Right lobe of liver (tissue), 6 donors: Measurements from ENCODE around the gene SLC37A1. TPM values are rescaled to one million over a fixed set of nuclear protein-coding genes. Genes with fewer than 3 reads are reported as not detected.

Source experiments
- ATAC-seq, 4 donors: fragments of 200-7000 bp; cut with Tn5 transposase; one replicate each; pipeline ENCODE4 v1.9.1; 2020; ENCODE audit warnings: mild to moderate bottlenecking in 4 of 4, moderate library complexity in 4 of 4
- DNase-seq, 3 donors: peaks; one replicate each; pipeline ENCODE4 v3.0.0-alpha.2; 2020
- H3K27ac ChIP-seq, 3 donors: fragments of 200-600 bp; one replicate each; pipeline ENCODE4 v1.8.0; 2022
- H3K27me3 ChIP-seq, 2 donors: fragments of 200-600 bp; one replicate each; pipeline ENCODE4 v1.8.0; 2022
- H3K36me3 ChIP-seq, 4 donors: fragments of 200-600 bp; sonication (generic) in 1 of 4; one replicate each; pipeline versions ENCODE4 v1.5.1 to v1.8.0; 2017 to 2022; ENCODE audit warnings: control low read depth in 1 of 4
- H3K4me1 ChIP-seq, 4 donors: fragments of 200-600 bp; sonication (generic) in 1 of 4; one replicate each; pipeline versions ENCODE4 v1.5.1 to v1.8.0; 2017 to 2022; ENCODE audit warnings: control low read depth in 1 of 4
- H3K4me3 ChIP-seq, 3 donors: fragments of 200-600 bp; one replicate each; pipeline ENCODE4 v1.8.0; 2022
- H3K9me3 ChIP-seq, 4 donors: fragments of 200-600 bp; sonication (generic) in 1 of 4; one replicate each; pipeline versions ENCODE4 v1.5.1 to v1.8.0; 2017 to 2022; ENCODE audit warnings: control low read depth in 1 of 4
- CTCF ChIP-seq, 4 donors: fragments of 200-600 bp in 3 of 4; fragments of 450-650 bp in 1 of 4; IDR thresholded peaks; one replicate each; pipeline versions ENCODE4 v1.5.1 to v1.8.0; 2016 to 2022; ENCODE audit warnings: antibody characterized with exemption in 4 of 4, mild to moderate bottlenecking in 2 of 4
- POLR2A ChIP-seq: fragments of 450-650 bp; IDR thresholded peaks from one replicate; pipeline ENCODE4 v1.6.1; 2017; ENCODE audit warnings: antibody characterized with exemption, mild to moderate bottlenecking
- WGBS: methylation state at CpG from one replicate; pipeline ENCODE4 v1.1.6; 2018; ENCODE audit warnings: low coverage, low lambda C conversion rate; ENCODE audit not compliant: insufficient coverage; ENCODE audit errors: missing lambda C conversion rate; 5-methylcytosine and 5-hydroxymethylcytosine counted together
- intact Hi-C, 2 donors: fragments of 100-400 bp; cut with DNase I; formaldehyde crosslinking; loops; one replicate each; pipeline versions ENCODE4 v1.11.2 to v1.14.1; 2022
- total RNA-seq, 6 experiments: library from RNA; depleted of rRNA in 2 of 6; stranded (reverse); fragments of >200 nt in 2 of 6; fragmentation: NEBNext Ultra II Directional in 3 of 6; extraction: Animal tissue kit (Norgen Biotek cat#: 25700) in 3 of 6; gene quantifications; one replicate each; pipeline versions ENCODE4 v1.1.0 to v1.2.4, GENCODE V29; 2016 to 2023
- donor health status: DM: no; HTN: yes; CAD: no.
- donor health status: DM: no; HTN: no; CAD: no.
- donor health status: DM: no; HTN: no; CAD: no.
- donor health status: DM: no; HTN: yes; CAD: no.
- donor health status: DM: no; HTN: yes; CAD: no.

SLC37A1 gene
- total RNA-seq, 6 experiments from 2014 or later: 2.5 to 10.8 (median 6.2) TPM

- no peak overlapping the region for H3K27ac ChIP-seq
- WGBS: 28% methylated on average over 4 of the region's 20 CpGs
- no peaks in the 10 kb centered on the region for H3K9me3 ChIP-seq
- H3K27me3 ChIP-seq: no peaks in the 10 kb centered on the region
- TF ChIP-seq CTCF (IDR thresholded peaks at IDR 0.05): no peak
- TF ChIP-seq POLR2A: no peak
- H3K4me3 ChIP-seq: no peak overlapping the region
- peaks cover 0 to 10% (median 0%) of the 10 kb centered on the region in 4 donors for H3K4me1 ChIP-seq
- ATAC-seq (no peak), DNase-seq (no peak)
- intact Hi-C loops: loop anchor here (5.0 kb wide), 1 partner anchor 227 kb away; no protein-coding TSS in a partner anchor
- no peaks in the 10 kb centered on the region for H3K36me3 ChIP-seq
Measured at GRCh38 chr21:42590431-42591131, 76.9 kb downstream of the SLC37A1 start.

- 75% methylated on average over 7 of the region's 18 CpGs for WGBS
- Histone ChIP-seq H3K4me3 (no peak overlapping the region), H3K27ac (no peak overlapping the region), H3K27me3 (no peaks in the 10 kb centered on the region), H3K36me3 (no peaks in the 10 kb centered on the region), H3K4me1 (peaks cover 0 to 10% (median 0%) of the 10 kb centered on the region in 4 donors), H3K9me3 (no peaks in the 10 kb centered on the region)
- no peak for ATAC-seq
- no peak for TF ChIP-seq CTCF (IDR thresholded peaks at IDR 0.05)
- TF ChIP-seq POLR2A: no peak
- no peak for DNase-seq
- intact Hi-C loops: loop anchor here (5.0 kb wide), 1 partner anchor 226 kb away; no protein-coding TSS in a partner anchor
Measured at GRCh38 chr21:42591170-42591869, 77.7 kb downstream of the SLC37A1 start.

GRCh38 chr21:42592156-42592820 lies 78.6 kb downstream of the SLC37A1 start:
- ATAC-seq (no peak), DNase-seq (no peak)
- no peaks in the 10 kb centered on the region for H3K36me3 ChIP-seq
- WGBS: 93% methylated on average over 18 of the region's 19 CpGs
- intact Hi-C loops: loop anchor here (5.0 kb wide), 1 partner anchor 225 kb away; no protein-coding TSS in a partner anchor
- H3K27ac ChIP-seq: no peak overlapping the region
- H3K4me1 ChIP-seq: peaks cover 0 to 10% (median 0%) of the 10 kb centered on the region in 4 donors
- no peaks in the 10 kb centered on the region for H3K9me3 ChIP-seq
- no peaks in the 10 kb centered on the region for H3K27me3 ChIP-seq
- TF ChIP-seq POLR2A: no peak
- TF ChIP-seq CTCF (IDR thresholded peaks at IDR 0.05): no peak
- no peak overlapping the region for H3K4me3 ChIP-seq

GRCh38 chr21:42593007-42593814 lies 79.6 kb downstream of the SLC37A1 start:
- Histone ChIP-seq H3K4me3 (peak overlapping the region in 2 of 3 donors; percentile 28 to 42), H3K27me3 (no peaks in the 10 kb centered on the region), H3K9me3 (no peaks in the 10 kb centered on the region), H3K4me1 (peaks cover 0 to 10% (median 0%) of the 10 kb centered on the region in 4 donors), H3K36me3 (no peaks in the 10 kb centered on the region), H3K27ac (peak overlapping the region in 2 of 3 donors; percentile 46 to 66)
- peak; percentile 80 to 88 (median 83) for DNase-seq
- peak; percentile 95 to 97 (median 95) for ATAC-seq
- WGBS: 6% methylated on average over 22 of the region's 33 CpGs
- intact Hi-C loops: loop anchor here (5.0 kb wide), 1 partner anchor 224 kb away; no protein-coding TSS in a partner anchor
- TF ChIP-seq POLR2A (no peak), CTCF (IDR thresholded peaks at IDR 0.05) (peak; percentile 74 to 91 (median 82))
